Caco-2 (cell line): ENCODE measurements around the gene GIMAP1. TPM values are rescaled to one million over a fixed set of nuclear protein-coding genes. Genes with fewer than 3 reads are reported as not detected.

Source experiments
- BruUV-seq: library from RNA; stranded (reverse); fragments of 400-500 nt; replicated peaks from 2 replicates; lab custom pipeline; 2021; lab: Mats Ljungman, UMichigan
- CTCF ChIA-PET: fragments of 300-600 bp; sonication (Branson Sonifier 250); formaldehyde crosslinking; loops from one replicate; lab custom pipeline; 2022; ENCODE audit warnings: antibody characterized with exemption; lab: Charles Lee
- POLR2A ChIA-PET: fragments of 300-600 bp; sonication (Branson Sonifier 250); formaldehyde crosslinking; loops from one replicate; lab custom pipeline; 2022; ENCODE audit warnings: antibody characterized with exemption; lab: Charles Lee
- DNase-seq, 2 experiments: peaks; one replicate each; pipeline versions ENCODE4 v3.0.0 to v3.0.0-alpha.2; 2020 to 2022
- H3K27me3 ChIP-seq: replicated peaks from 2 replicates; pipeline ENCODE4 v1.6.0; 2011; ENCODE audit warnings: low read length; ENCODE audit not compliant: control insufficient read depth, insufficient read depth
- H3K36me3 ChIP-seq: 2 replicates; pipeline ENCODE4 v1.5.1; 2011; ENCODE audit warnings: low read length; ENCODE audit not compliant: control insufficient read depth, insufficient read depth
- H3K4me1 ChIP-seq: fragments of 250-450 bp; sonication (Bioruptor Pico); 2 replicates; pipeline ENCODE4 v1.5.1; 2020; ENCODE audit warnings: mild to moderate bottlenecking
- H3K4me3 ChIP-seq: 2 replicates; pipeline ENCODE4 v1.5.1; 2011; ENCODE audit warnings: low read depth, mild to moderate bottlenecking, control low read depth, low read length
- H3K9me3 ChIP-seq: fragments of 250-450 bp; sonication (Bioruptor Pico); 2 replicates; pipeline ENCODE4 v1.5.1; 2020; ENCODE audit warnings: mild to moderate bottlenecking, moderate library complexity
- H3K27ac Mint-ChIP-seq: one replicate; pipeline ENCODE4 v1.8.0; 2022; ENCODE audit warnings: mixed read lengths; ENCODE audit not compliant: unreplicated experiment
- H3K27me3 Mint-ChIP-seq: one replicate; pipeline ENCODE4 v1.8.0; 2022; ENCODE audit warnings: mixed read lengths; ENCODE audit not compliant: insufficient read depth, unreplicated experiment
- H3K36me3 Mint-ChIP-seq: one replicate; pipeline ENCODE4 v1.8.0; 2022; ENCODE audit warnings: mild to moderate bottlenecking, mixed read lengths; ENCODE audit not compliant: insufficient read depth, unreplicated experiment
- H3K4me1 Mint-ChIP-seq: one replicate; pipeline ENCODE4 v1.8.0; 2022; ENCODE audit warnings: low read depth, mixed read lengths; ENCODE audit not compliant: unreplicated experiment
- H3K4me3 Mint-ChIP-seq: one replicate; pipeline ENCODE4 v1.8.0; 2022; ENCODE audit warnings: mild to moderate bottlenecking, moderate library complexity, mixed read lengths; ENCODE audit not compliant: unreplicated experiment
- H3K9me3 Mint-ChIP-seq: one replicate; pipeline ENCODE4 v1.8.0; 2022; ENCODE audit warnings: mixed read lengths; ENCODE audit not compliant: unreplicated experiment
- CTCF ChIP-seq, 2 experiments: fragments of 200-600 bp in 1 of 2; IDR thresholded peaks; 1 replicate in 1 of 2; 2 replicates in 1 of 2; pipeline versions ENCODE4 v1.5.1 to v1.8.0; 2011 to 2022; ENCODE audit warnings: antibody characterized with exemption in 1 of 2, control low read depth in 1 of 2, inconsistent platforms in 1 of 2, low read depth in 1 of 2, low read length in 1 of 2, mild to moderate bottlenecking in 1 of 2, moderate library complexity in 1 of 2; ENCODE audit not compliant: insufficient read depth in 1 of 2, severe bottlenecking in 1 of 2, unreplicated experiment in 1 of 2
- intact Hi-C: fragments of 100-400 bp; cut with micrococcal nuclease; formaldehyde crosslinking; loops from one replicate; pipeline ENCODE4 v1.10.0; 2022; ENCODE audit not compliant: unreplicated experiment
- total RNA-seq: library from RNA; stranded (reverse); gene quantifications from 2 replicates; pipeline ENCODE4 v1.2.3, GENCODE V29; 2022

GIMAP1 gene
- total RNA-seq, 1 experiment from 2014 or later = not detected

- DNase-seq = no peak
- no peaks in the 10 kb centered on the region for H3K4me1 ChIP-seq
- peaks cover 10% of the 10 kb centered on the region for H3K27me3 Mint-ChIP-seq
- H3K36me3 Mint-ChIP-seq = no peaks in the 10 kb centered on the region
- H3K4me3 Mint-ChIP-seq = no peak overlapping the region
- H3K4me3 ChIP-seq = no peak overlapping the region
- no peaks in the 10 kb centered on the region for H3K9me3 ChIP-seq
- H3K27me3 ChIP-seq = no peaks in the 10 kb centered on the region
- CTCF ChIA-PET = no interaction called here
- intact Hi-C loops = no loop called here
- no peaks in the 10 kb centered on the region for H3K4me1 Mint-ChIP-seq
- H3K27ac Mint-ChIP-seq = no peak overlapping the region
- TF ChIP-seq CTCF (IDR thresholded peaks at IDR 0.05; ENCODE audit: insufficient read depth in 1 of 2, low read depth in 1 of 2, low read length in 1 of 2, severe bottlenecking in 1 of 2, unreplicated experiment in 1 of 2) = no peak
- no peaks in the 10 kb centered on the region for H3K9me3 Mint-ChIP-seq
- POLR2A ChIA-PET = no interaction called here
- no peaks in the 10 kb centered on the region for H3K36me3 ChIP-seq
- no TSS peak for BruUV-seq
These were observed 3.0 kb downstream of the GIMAP1 start for GRCh38 chr7:150719436-150719835.

- Mint-ChIP-seq H3K9me3 (no peaks in the 10 kb centered on the region), H3K27ac (no peak overlapping the region), H3K4me3 (no peak overlapping the region), H3K36me3 (no peaks in the 10 kb centered on the region), H3K27me3 (peaks cover 10% of the 10 kb centered on the region), H3K4me1 (no peaks in the 10 kb centered on the region)
- BruUV-seq = no TSS peak
- ChIA-PET POLR2A (no interaction called here), CTCF (no interaction called here)
- Histone ChIP-seq H3K4me1 (no peaks in the 10 kb centered on the region), H3K4me3 (no peak overlapping the region), H3K36me3 (no peaks in the 10 kb centered on the region), H3K27me3 (no peaks in the 10 kb centered on the region), H3K9me3 (no peaks in the 10 kb centered on the region)
- no peak for TF ChIP-seq CTCF (IDR thresholded peaks at IDR 0.05; ENCODE audit: insufficient read depth in 1 of 2, low read depth in 1 of 2, low read length in 1 of 2, severe bottlenecking in 1 of 2, unreplicated experiment in 1 of 2)
- no peak for DNase-seq
- intact Hi-C loops = no loop called here
These were observed 3.8 kb downstream of the GIMAP1 start for GRCh38 chr7:150719960-150720891.

DNA sequence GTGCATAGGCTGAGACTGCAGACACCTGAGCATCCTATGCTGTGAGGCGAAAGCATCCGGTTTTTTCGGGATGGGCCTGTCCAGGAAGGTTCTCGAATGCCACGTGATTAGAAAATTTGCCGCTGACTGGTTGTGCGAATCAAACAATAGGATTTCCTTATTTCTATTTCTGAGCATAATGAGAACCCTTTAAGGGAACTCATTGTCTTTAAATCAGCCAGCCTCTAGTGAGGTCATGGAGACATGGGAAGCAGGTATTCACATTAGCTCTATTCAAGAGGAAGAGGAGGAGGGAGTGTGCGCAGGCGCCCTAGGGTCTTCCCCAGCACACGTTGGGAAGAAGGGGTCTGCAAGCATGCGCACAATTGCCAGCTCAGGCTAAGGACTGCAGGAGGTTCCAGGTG is 5.6 kb downstream of the GIMAP1 start:
- Mint-ChIP-seq H3K4me1 (no peaks in the 10 kb centered on the region), H3K36me3 (no peaks in the 10 kb centered on the region), H3K27ac (no peak overlapping the region), H3K27me3 (peaks cover 10% of the 10 kb centered on the region), H3K4me3 (no peak overlapping the region), H3K9me3 (peaks cover 9% of the 10 kb centered on the region)
- ChIA-PET POLR2A (no interaction called here), CTCF (no interaction called here)
- TF ChIP-seq CTCF (IDR thresholded peaks at IDR 0.05; ENCODE audit: insufficient read depth in 1 of 2, low read depth in 1 of 2, low read length in 1 of 2, severe bottlenecking in 1 of 2, unreplicated experiment in 1 of 2) = no peak
- intact Hi-C loops = no loop called here
- Histone ChIP-seq H3K27me3 (no peaks in the 10 kb centered on the region), H3K36me3 (no peaks in the 10 kb centered on the region), H3K4me1 (no peaks in the 10 kb centered on the region), H3K4me3 (no peak overlapping the region), H3K9me3 (no peaks in the 10 kb centered on the region)
- BruUV-seq = no TSS peak
- no peak for DNase-seq
